HG03097 (cell line): Measurements from ENCODE around the gene ZXDA.
"Not testable (repeated sequence)": the region's sequence is repeated elsewhere in the genome, so short reads cannot be mapped to it uniquely, and the experiment has no call there.

Experiments used
- ATAC-seq: cut with Tn5 transposase; IDR thresholded peaks from one replicate; pipeline ENCODE4 v1.9.1; 2021; ENCODE audit not compliant: unreplicated experiment, low FRiP score

The ZXDA gene, protein sequence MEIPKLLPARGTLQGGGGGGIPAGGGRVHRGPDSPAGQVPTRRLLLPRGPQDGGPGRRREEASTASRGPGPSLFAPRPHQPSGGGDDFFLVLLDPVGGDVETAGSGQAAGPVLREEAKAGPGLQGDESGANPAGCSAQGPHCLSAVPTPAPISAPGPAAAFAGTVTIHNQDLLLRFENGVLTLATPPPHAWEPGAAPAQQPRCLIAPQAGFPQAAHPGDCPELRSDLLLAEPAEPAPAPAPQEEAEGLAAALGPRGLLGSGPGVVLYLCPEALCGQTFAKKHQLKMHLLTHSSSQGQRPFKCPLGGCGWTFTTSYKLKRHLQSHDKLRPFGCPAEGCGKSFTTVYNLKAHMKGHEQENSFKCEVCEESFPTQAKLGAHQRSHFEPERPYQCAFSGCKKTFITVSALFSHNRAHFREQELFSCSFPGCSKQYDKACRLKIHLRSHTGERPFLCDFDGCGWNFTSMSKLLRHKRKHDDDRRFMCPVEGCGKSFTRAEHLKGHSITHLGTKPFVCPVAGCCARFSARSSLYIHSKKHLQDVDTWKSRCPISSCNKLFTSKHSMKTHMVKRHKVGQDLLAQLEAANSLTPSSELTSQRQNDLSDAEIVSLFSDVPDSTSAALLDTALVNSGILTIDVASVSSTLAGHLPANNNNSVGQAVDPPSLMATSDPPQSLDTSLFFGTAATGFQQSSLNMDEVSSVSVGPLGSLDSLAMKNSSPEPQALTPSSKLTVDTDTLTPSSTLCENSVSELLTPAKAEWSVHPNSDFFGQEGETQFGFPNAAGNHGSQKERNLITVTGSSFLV

GRCh38 chrX:57910287-57910912 lies at the start of gene ZXDA:
ZXDA (minus strand) TSS chrX:57910458; CDS start chrX:57910420, 38 bp downstream.
- ATAC-seq: peak; percentile 51

DNA sequence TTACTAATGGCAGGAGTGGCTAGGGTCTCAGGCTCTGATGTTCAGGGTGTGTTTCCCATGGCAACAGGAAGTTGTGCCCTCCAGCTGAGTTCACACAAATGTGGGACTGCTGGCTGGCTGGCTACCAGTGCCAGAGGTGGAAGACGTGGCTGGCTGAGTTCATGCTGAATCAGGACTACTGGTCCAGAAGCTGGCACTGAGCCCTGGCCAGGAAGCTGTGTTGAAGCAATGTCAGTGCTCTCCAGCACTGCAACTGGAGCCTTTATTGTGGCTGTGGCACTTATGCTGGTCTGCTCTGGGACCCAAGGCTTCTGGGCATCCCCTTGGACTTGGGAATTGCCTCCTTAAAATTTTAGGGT lies 42.0 kb upstream of the ZXDA start:
- no peak for ATAC-seq

- peak; percentile 87 for ATAC-seq
Observed at GRCh38 chrX:57951666-57952319, 41.5 kb upstream of the ZXDA start.

DNA sequence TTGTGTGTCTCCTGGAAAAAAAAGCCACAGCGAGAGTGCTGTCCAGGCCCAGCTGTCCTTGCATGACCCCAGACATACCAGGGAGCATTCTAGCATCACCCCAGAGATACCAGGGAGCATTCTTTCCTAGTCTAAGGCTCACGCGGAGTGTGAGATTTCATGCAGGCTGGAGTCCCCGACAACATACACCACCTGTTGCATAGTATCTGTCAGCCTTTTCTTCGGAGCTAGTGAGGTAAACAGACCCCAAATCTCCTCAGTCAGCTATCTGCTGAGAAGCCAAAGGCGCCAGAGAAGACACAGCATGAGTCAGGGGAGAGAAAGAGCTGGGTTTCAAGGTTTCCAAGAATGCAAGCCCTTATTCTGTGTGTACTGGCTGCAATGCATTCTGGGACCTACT lies 23.1 kb upstream of the ZXDA start:
- ATAC-seq: no peak

DNA sequence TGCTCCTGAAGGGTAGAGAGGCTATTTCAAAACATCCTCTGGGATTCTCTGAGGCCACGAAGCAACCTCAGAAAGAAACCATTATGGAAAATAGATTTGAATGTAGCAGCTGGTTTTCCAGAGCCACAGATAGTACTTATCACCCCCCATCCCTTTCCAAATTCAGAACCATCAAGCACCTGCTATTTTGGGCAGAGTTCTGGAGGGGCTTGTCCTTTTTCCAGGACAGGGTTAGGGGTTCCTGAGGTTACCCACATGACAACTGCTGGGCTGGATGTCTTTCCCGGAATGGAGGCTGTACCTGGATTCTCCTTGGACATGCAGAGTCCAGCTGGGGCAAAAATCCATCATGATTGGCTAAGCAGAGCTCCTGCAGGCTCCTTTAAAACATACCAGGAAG lies 22.0 kb upstream of the ZXDA start:
- ATAC-seq: no peak

DNA sequence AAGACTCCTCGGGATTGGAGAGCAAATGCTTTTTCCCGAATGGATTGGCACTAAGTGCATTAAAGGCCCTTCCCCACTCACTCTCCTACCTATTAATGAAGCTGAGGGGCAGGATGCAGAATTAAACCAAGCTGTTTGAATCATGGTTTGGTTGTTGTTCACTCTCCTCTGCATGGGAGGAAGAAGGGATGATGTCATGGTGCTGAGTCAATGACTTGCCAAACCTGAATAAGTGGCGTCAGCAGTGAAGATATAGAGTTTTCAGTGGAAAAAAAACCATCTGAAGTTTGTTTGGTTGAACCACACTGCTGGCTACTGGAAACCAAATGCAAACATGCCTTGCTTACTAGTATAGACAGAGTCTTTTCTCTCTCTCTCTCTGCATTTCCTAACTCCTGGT lies 19.8 kb upstream of the ZXDA start:
- ATAC-seq: no peak

GRCh38 chrX:57929373-57929772 lies 19.1 kb upstream of the ZXDA start:
- no peak for ATAC-seq

DNA sequence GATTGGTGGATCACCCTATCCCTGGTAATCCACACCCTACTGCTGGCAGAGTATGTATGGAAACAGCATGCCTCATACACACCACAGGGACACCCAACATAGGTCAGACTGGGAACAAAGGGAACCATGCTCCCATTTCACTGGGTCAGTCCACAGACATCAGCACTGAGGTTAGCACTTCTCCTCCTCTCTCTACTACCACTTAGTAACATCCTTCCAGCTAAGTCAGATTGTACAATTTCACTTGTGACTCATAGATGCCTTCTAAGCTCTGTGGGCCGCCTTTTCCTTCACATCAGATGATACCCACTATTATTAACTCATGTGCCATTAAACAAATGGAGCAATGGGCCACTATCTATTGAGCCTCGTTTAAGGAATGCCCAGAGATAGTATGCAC lies 15.5 kb upstream of the ZXDA start:
- ATAC-seq: no peak

DNA sequence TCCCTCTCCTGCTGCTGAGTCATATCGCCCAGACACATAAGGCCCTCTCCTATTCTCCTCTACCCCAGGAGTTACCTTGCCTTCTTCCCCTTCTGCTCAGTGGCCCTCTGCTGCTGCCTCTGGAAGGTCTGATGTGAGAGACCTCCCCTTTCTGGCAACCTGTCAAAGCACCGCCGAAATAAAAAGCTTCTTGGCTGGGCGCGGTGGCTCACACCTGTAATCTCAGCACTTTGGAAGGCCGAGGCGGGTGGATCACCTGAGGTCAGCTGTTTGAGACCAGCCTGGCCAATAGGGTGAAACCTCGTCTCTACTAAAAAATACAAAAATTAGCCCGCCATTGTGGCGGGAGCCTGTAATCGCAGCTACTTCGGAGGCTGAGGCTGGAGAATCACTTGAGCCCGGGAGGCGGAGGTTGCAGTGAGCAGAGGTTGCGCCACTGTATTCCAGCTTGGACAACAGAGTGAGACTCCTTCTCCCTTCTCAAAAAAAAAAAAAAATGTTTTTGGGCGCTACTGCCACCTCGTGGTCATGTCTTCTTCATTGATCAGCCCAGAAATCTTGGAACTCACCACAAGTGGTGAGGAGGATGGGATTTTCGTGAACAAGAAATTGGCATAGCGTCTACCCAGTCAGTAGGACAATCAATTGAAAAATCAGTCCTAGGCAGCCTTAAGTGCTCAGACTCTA lies 8.6 kb upstream of the ZXDA start:
- ATAC-seq: no peak

DNA sequence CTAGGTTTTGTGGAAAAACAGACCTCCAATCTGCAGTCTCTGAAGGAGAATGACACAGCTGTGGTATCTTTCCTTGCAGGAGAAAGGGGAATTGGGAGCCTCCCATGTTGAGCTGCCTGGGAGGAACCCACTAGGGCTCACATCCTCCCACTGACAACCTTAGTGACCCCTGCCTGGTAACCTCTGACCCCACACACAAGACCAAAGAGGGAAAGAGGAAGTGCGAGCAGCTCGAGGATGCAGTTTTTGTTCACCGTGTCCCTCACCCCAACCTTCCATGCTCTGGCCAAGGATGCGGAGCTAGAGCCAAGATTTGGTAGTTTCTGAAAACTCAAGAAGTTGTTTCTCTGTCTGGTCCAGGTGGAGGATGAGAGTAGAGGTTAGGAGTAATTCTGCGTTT lies 5.4 kb upstream of the ZXDA start:
- no peak for ATAC-seq

DNA sequence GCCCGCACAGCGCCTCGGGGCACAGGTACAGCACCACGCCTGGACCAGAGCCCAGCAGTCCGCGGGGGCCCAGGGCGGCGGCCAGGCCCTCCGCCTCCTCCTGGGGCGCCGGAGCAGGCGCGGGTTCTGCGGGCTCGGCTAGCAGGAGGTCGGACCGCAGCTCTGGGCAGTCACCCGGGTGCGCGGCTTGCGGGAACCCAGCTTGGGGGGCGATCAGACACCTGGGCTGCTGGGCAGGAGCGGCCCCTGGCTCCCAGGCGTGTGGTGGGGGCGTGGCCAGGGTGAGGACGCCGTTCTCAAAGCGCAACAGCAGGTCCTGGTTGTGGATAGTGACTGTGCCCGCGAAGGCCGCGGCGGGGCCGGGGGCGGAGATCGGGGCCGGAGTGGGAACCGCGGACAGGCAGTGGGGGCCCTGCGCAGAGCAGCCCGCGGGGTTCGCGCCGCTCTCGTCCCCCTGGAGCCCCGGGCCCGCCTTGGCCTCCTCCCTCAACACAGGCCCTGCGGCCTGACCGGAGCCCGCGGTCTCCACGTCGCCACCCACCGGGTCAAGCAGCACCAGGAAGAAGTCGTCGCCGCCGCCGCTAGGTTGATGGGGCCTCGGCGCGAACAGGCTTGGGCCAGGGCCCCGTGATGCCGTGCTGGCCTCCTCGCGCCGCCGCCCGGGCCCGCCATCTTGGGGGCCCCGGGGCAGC lies 517 bp downstream of the ZXDA start:
- ATAC-seq: peak; percentile 75

- not testable (repeated sequence) for ATAC-seq
Observed at GRCh38 chrX:57908972-57909594, 1.2 kb downstream of the ZXDA start.

DNA sequence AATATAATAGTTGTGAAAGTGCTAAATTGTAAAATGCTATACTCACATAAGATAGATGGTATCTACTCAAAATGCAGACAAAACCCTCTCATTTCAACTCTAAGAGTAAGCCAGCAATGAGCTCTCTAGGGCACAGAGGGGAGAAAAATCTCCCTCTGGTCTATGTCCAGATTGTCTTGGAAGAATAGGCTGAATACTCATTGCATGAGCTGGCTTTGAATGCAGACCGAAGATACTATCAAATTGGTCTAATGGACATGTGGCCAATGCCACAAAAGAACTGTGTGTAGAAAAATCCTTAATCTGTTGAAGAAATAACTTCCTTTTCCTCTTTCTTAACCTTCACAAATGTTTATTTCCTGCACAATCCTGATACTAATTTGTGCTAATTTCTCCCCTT lies 3.5 kb downstream of the ZXDA start:
- no peak for ATAC-seq

- no peak for ATAC-seq
Observed at GRCh38 chrX:57905141-57905540, 5.1 kb downstream of the ZXDA start.

DNA sequence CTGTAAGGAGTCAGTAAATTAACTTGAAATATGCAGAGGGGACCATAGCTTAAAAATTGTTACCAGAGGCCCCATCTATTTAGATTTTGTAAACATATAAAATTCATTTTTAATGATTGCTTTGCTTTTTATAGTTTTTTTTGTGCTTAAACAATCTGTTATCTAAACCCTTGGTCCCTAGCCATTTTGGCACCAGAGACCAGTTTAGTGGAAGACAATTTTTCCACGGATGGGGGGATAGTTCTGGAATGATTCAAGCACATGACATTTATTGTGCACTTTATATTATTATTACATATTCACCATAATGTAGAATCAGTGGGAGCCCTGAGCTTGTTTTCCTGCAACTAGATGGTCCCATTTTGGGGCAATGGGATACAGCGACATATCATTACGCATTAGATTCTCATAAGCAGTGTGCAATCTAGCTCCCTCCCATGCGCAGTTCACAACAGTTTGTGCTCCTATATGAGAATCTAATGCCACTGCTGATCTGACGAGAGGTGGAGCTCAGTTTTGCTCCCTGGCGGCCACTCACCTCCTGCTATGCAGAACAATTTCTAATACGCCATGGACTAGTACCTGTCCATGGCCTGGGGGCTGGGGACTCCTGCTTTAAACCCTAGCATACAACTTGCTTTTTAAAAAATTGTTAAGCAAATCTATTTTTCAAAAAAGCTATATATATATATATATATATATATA lies 5.9 kb downstream of the ZXDA start:
- ATAC-seq: no peak

DNA sequence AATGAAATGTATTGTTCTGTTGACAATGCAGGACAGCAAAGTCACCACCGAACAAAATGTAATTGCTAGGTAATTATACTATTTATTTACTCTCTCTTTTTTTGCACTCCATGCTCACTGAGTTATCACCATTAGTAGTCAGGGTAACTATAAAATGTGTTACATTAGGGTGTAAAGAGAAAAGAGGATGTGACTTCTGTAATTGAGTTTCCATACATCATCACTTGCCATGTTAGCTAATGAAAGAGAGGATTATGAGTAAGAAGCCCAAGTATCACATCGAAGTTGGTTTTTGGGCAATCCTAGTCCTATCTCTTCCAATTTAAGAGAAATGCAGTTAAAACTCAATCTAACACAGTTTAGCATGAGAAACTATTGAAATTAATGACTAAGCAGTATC lies 7.6 kb downstream of the ZXDA start:
- no peak for ATAC-seq

- ATAC-seq: no peak
Observed at GRCh38 chrX:57901466-57901865, 8.8 kb downstream of the ZXDA start.

DNA sequence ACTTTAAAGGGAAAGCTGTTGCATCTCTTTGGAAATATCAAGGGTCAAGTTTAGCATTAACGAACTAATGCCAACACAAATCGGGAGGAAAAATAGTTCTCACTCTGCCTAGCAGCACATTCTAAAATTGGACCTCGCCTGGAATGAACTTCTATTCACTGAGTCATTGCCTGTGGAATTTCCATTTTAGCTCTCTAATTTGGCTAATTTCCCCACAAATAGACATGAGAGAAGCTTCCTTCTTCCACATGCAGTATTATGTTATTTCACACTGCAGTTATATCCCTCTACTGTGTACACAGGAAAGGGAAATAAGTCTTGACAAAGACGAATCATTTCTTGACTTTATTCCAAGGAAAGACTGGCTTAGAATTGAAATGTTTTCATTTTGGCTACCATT lies 9.3 kb downstream of the ZXDA start:
- ATAC-seq: no peak

DNA sequence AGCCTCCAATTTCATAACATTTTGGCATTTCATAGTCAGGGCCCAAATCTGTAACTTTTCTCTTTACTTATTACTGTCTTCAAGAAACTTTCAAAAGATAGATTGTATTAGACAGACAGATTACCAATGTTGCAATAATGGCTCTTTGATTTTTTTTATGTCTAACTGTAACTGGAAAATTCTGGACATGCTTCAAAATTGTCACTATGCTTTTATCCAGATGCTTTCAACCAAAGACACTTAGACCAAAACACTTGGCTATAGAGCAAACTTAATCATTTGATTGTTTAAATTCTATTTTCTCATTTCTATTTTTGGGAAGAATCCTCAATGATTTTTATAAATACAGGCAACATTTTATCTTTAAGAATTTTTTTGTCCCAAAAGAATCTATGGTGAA lies 10.4 kb downstream of the ZXDA start:
- no peak for ATAC-seq
